GM19452 (cell line): Measurements from ENCODE around the gene DIO3.
"Not testable (repeated sequence)": the region's sequence is repeated elsewhere in the genome, so short reads cannot be mapped to it uniquely, and the experiment has no call there.

Experiments used
- ATAC-seq: cut with Tn5 transposase; IDR thresholded peaks from one replicate; pipeline ENCODE4 v1.9.1; 2021; ENCODE audit not compliant: unreplicated experiment

The DIO3 gene

GRCh38 chr14:101540481-101541462 lies 20.5 kb upstream of the DIO3 start:
- ATAC-seq, result no peak

DNA sequence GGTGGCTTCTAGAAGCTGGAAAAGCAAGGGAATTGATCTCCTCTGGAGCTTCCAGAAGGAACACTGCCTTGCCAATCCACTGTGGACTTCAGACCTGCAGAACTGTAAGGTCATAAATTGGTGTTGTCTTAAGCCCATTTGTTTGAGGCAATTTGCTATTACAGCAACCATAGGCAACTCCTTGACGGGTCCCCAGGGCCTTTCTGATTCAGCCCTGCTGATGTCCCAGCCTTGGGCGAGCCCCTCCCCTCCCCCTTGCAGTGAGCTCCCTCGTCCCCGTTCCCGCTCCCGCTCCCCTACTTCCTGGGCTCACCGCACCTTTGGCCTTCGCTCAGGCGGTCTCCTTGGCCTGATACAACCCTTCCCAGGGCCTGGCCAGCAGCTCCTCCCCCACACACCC lies 18.9 kb upstream of the DIO3 start:
- no peak for ATAC-seq

GRCh38 chr14:101543814-101544213 lies 17.5 kb upstream of the DIO3 start:
- ATAC-seq, result no peak

- ATAC-seq, result no peak
Observed at GRCh38 chr14:101544550-101544949, 16.7 kb upstream of the DIO3 start.

GRCh38 chr14:101546706-101547105 lies 14.6 kb upstream of the DIO3 start:
- no peak for ATAC-seq

- ATAC-seq, result no peak
Observed at GRCh38 chr14:101547107-101547738, 14.1 kb upstream of the DIO3 start.

- ATAC-seq, result no peak
Observed at GRCh38 chr14:101547961-101548669, 13.2 kb upstream of the DIO3 start.

DNA sequence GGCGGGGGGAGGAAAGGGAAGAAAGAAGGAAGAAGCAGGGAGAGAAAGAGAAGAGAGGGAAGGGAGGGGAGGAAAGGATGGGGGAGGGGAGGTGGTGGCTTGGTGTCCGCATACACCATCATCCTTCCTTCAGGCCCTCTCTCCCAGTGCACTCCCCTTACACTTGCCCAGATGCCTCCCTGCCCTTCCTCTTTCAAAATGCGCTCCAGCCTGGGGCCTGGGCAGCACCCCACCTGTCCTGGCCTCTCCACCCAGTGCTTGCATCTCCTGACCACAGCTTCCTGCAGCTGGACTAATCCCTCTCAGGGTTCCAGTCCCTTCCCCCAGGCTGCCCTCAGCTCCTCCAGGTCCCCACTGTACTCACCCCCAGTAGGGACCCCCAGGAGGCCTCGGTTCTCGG lies 12.6 kb upstream of the DIO3 start:
- ATAC-seq, result no peak

DNA sequence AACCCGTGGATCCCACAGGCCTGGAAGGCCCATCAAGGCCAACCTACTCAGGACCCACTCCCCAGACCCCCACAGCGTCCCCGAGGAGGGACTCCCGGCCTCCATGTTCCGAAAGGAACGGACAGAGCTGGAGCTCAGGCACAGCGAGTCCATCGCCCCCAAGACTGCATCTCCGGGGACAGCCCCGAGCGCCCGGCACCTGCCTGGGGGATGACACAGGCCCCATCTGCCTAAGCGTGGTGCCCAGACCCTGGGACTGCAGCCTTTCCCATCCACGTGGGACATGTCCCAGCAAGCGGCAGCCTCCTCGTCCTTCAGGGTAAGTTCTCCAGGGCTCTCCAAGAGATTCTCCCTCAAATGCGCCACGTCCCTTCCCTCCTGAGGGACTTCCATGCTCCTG lies 12.1 kb upstream of the DIO3 start:
- ATAC-seq, result no peak

DNA sequence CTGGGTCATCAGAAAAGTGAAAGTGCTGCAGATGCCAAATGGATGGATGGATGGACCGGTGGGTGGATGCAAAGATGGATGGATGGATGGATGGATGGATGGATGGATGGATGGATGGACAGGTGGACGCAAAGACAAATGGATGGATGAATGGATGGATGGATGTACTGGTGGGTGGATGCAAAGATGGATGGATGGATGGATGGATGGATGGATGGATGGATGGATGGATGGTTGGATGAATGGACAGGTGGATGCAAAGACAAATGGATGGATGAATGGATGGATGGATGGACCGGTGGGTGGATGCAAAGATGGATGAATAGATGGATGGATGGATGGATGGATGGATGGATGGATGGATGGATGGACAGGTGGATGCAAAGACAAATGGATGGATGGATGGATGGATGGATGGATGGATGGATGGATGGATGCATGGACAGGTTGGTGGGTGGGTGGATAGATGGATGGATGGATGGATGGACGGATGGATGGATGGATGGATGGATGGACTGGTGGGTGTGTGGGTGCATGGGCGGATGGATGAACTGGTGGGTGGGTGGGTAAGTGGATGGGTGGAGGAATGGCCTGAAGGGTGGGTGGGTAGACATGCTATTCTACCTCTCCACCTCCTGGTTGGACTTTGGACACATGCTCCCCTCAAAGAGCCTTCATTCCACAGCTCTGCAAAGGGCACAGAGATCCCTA lies 10.9 kb upstream of the DIO3 start:
- not testable (repeated sequence) for ATAC-seq

DNA sequence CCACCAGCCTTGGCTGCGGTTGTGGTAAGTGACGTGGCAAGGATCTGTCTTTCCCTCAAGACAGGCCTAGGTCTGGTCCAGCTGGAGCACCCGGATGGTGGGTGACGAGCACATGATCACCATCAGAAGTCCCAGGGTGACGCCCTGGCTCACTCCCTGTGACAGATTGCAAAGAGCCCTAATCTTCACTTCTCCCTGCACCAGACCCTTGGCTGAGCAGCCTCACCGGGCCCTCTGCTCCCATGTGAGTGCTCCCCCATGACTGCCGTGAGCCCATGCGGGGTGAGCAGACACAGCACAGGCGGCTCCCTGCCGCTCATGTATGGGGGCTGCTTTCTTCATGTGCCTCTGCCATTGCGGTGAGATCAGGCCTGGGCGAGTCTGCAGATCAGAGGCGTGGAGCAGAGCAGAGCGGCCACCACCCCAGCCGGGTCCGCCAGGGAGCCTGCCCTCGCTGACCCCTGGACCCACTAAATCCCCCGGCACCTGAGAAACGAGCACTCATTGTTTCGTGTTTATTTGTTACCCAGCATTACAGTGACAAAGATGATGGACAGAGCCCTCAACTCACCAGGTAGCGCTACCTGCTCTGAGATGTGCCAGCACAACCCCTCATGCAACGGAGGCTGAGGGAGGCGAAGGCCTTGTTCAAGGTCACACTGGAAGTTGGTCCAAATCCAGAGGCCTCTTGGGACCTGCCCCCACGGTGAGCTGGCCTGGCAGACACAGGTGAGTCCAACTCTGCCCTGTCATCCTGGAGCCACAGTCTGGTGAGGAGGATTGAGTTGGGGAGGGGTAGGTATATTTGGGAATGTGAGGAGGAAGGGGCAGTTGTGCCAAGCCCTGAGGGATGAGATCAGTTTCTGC lies 9.3 kb upstream of the DIO3 start:
- ATAC-seq, result no peak

DNA sequence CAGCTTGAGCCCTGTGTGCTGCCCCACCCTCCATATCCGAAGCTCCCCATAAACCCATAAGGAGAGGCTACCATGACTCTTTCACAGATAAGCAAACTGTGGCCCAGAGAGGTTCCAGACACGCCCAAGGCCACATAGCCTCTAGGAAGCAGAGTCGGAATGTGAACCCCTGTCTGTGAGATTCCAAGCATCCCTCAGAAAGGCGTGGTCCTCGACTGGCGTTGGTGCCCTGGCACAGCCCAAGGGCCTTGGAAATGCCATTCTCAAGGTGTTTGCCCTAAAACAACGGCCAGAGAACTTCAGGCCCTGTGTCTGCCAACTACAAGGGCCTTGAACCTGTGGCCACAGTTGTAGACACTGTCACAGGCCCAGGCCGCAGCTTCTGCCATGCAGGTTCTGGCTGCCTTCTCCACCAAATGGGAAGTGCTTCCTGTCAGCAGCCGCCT lies 8.5 kb upstream of the DIO3 start:
- no peak for ATAC-seq

- no peak for ATAC-seq
Observed at GRCh38 chr14:101553393-101553792, 7.9 kb upstream of the DIO3 start.

- ATAC-seq, result no peak
Observed at GRCh38 chr14:101553931-101554330, 7.4 kb upstream of the DIO3 start.

DNA sequence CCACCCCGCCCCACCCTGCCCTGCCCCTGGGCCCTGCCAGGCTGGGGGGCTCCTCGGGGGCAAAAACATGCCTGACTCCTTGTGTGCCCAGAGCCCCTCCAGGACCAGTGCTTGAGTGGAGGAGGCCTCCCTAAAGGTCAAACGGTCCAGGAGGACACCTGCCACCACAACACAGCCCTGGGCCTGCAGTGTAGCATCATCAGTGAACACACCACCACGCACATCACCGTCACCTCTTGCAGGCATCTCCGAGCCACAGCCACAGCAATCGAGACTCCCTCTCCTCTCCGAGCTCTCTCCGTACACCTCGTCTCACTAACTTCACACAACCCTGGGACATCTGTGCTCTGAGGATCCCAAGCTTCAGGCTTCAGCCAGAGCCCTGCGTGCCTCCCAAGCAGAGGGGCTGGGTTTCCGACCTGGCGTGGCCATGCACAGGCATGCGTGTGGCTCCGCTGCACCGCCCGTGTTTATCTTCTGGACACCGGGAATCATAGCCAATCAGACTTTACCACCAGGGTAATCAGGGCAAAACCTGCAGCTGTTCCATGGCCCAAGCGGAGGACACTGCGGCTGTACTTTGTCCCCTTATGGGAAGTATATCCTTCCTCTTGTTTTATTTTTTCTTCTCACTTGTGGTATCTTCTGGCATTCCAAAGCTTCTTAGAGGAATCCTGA lies 6.2 kb upstream of the DIO3 start:
- no peak for ATAC-seq

GRCh38 chr14:101555669-101556043 lies 5.6 kb upstream of the DIO3 start:
- ATAC-seq, result not testable (repeated sequence)

DNA sequence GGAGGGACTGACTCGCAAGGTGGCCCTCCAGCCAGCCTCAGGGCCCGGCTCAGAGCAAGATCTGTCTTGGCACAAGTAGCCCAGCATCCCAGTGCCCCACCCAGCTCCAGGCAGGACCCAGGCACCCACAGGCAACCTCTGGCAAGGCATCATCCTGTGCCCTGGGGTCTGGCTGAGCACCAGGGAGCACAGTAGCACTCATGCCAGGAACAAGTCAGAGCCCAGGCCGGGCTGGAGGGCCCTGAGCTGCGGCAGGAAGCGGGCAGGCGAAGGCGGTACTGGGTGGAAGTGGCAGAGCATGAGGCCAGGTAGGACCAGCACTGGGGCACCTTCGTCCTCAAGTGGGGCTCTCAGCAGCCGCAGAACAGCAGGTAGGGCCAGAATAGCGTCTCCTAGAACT lies 5.2 kb upstream of the DIO3 start:
- no peak for ATAC-seq

DNA sequence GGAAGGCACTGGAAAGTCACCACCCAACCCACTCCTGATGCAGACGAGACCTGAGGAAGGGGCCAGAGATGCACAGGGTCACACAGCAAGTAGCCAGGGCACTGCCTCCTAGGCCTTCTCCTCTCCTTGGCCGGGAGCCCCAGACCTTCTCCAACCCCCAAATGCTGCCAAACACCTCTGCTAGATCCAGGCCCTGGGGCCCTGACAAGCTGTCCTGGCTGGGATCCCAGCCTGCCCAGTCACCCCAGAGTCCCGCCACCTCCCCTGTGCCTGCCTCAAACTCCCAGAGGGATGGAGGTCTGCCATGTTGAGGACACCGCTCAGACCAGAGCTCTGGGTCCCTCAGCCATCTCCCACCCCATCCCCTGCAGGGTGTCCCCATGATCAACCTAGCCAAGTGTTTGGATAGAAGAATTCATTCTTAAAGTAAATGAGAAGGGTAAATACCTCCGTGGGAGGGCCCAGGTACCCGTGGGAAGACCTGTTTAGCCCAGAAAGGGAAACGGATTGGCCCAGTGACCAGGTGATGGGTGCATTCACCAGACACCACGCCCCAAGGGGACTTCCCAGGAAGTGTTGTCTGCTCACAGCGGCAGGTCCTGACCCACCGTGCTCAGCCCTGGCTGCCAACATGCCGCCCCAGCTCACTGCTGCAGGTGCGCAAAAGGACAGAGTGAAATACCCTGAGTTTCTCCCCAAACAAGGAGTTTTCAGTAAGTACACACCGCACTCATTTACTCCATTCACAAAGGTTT lies 4.6 kb upstream of the DIO3 start:
- no peak for ATAC-seq

DNA sequence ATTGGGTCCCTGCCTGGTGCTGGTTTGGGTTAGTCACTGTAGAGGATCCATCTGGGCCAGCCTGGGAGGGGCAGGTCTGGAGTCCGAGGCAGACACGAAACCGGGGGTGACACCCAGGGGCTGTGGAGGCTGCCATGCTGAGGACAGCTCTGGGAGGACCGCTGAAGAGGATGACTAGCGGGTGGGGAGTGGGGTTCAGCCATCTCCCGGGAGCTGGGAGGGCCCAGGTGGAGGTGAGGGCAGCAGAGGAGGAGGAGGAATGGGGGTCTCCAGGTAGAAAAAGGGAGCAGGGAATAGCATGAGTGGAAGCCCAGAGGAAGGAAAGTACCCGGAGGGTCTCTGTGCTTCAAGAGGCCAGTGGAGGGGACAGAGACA lies 4.0 kb upstream of the DIO3 start:
- no peak for ATAC-seq
